GM12878 (cell line): ENCODE data around the gene YKT6.

Experiments
- SMAD1 ChIP-seq: fragments of 450-650 bp; IDR thresholded peaks from 2 replicates; pipeline ENCODE4 v1.6.1; 2018; ENCODE audit warnings: mild to moderate bottlenecking, low read depth; ENCODE audit not compliant: partially characterized antibody
- ZSCAN29 ChIP-seq: fragments of 450-650 bp; IDR thresholded peaks from 2 replicates; pipeline ENCODE4 v1.6.1; 2017; ENCODE audit warnings: mild to moderate bottlenecking, moderate library complexity

- TF ChIP-seq SMAD1 (no peak), ZSCAN29 (no peak)
These were observed 4.9 kb upstream of the YKT6 start for GRCh38 chr7:44195889-44196288.
